ENCODE results near the gene PLEKHG4B.
"Not testable (repeated sequence)": the region's sequence is repeated elsewhere in the genome, so short reads cannot be mapped to it uniquely, and the experiment has no call there.

The PLEKHG4B gene

GRCh38 chr5:53381-54174, 38.4 kb upstream of the PLEKHG4B start:
- no peak overlapping the region for H3K4me3 ChIP-seq (ENCODE audit: low read depth, low read length)
- DNase-seq (ENCODE audit: low read depth): no peak
- no peak for TF ChIP-seq CTCF (IDR thresholded peaks at IDR 0.05; ENCODE audit: low read depth, low read length, missing control alignments)

- TF ChIP-seq CTCF (IDR thresholded peaks at IDR 0.05; ENCODE audit: low read depth, low read length, missing control alignments): no peak
- no peak overlapping the region for H3K4me3 ChIP-seq (ENCODE audit: low read depth, low read length)
- DNase-seq (ENCODE audit: low read depth): no peak
Measured at GRCh38 chr5:54175-54730, 37.7 kb upstream of the PLEKHG4B start.

- no peak for DNase-seq (ENCODE audit: low read depth)
- H3K4me3 ChIP-seq (ENCODE audit: low read depth, low read length): no peak overlapping the region
- TF ChIP-seq CTCF (IDR thresholded peaks at IDR 0.05; ENCODE audit: low read depth, low read length, missing control alignments): no peak
Measured at GRCh38 chr5:54876-55569, 36.9 kb upstream of the PLEKHG4B start.

- H3K4me3 ChIP-seq (ENCODE audit: low read depth, low read length): no peak overlapping the region
- no peak for DNase-seq (ENCODE audit: low read depth)
- TF ChIP-seq CTCF (IDR thresholded peaks at IDR 0.05; ENCODE audit: low read depth, low read length, missing control alignments): no peak
Measured at GRCh38 chr5:56561-57290, 35.2 kb upstream of the PLEKHG4B start.

GRCh38 chr5:60250-60649, 31.7 kb upstream of the PLEKHG4B start:
- H3K4me3 ChIP-seq (ENCODE audit: low read depth, low read length); DNase-seq (ENCODE audit: low read depth): not testable (repeated sequence)

GRCh38 chr5:70440-70839, 21.5 kb upstream of the PLEKHG4B start:
- TF ChIP-seq CTCF (IDR thresholded peaks at IDR 0.05; ENCODE audit: low read depth, low read length, missing control alignments): no peak
- H3K4me3 ChIP-seq (ENCODE audit: low read depth, low read length): no peak overlapping the region
- DNase-seq (ENCODE audit: low read depth): no peak

- DNase-seq (ENCODE audit: low read depth); H3K4me3 ChIP-seq (ENCODE audit: low read depth, low read length): not testable (repeated sequence)
Measured at GRCh38 chr5:72316-73180, 19.4 kb upstream of the PLEKHG4B start.

- not testable (repeated sequence) for H3K4me3 ChIP-seq (ENCODE audit: low read depth, low read length)
Measured at GRCh38 chr5:73181-73447, 18.9 kb upstream of the PLEKHG4B start.

More at GRCh38 chr5:73181-73447, 18.9 kb upstream of the PLEKHG4B start:
- DNase-seq (ENCODE audit: low read depth): not testable (repeated sequence)
